Prostate gland (tissue), 2 donors: ENCODE measurements around the gene OR10Z1. TPM values are rescaled to one million over a fixed set of nuclear protein-coding genes. Genes with fewer than 3 reads are reported as not detected.

Experiments
- DNase-seq: peaks from one replicate; pipeline ENCODE4 v3.0.0-alpha.2; 2019; ENCODE audit warnings: low spot score
- H3K27ac ChIP-seq, 2 donors: fragments of 200-600 bp; sonication (generic); 2 replicates each; pipeline ENCODE4 v1.5.1; 2017 to 2019
- H3K27me3 ChIP-seq: fragments of 200-600 bp; sonication (generic); replicated peaks from 2 replicates; pipeline ENCODE4 v1.5.1; 2019; ENCODE audit not compliant: insufficient read depth
- H3K36me3 ChIP-seq, 2 donors: fragments of 200-600 bp; sonication (generic); 1 replicate in 1 of 2; 2 replicates in 1 of 2; pipeline versions ENCODE4 v1.5.1 to v1.8.1; 2017 to 2019
- H3K4me1 ChIP-seq: fragments of 200-600 bp; sonication (generic); replicated peaks from 2 replicates; pipeline ENCODE4 v1.5.1; 2019
- H3K4me3 ChIP-seq, 2 donors: fragments of 200-600 bp; sonication (generic); 2 replicates each; pipeline ENCODE4 v1.5.1; 2017 to 2019
- H3K9me3 ChIP-seq: fragments of 200-600 bp; sonication (generic); 2 replicates; pipeline ENCODE4 v1.5.1; 2017
- CTCF ChIP-seq, 4 experiments: fragments of 200-600 bp in 2 of 4; fragments of 450-650 bp in 2 of 4; sonication (generic) in 2 of 4; IDR thresholded peaks; 1 replicate in 3 of 4; 2 replicates in 1 of 4; pipeline ENCODE4 v1.5.1; 2016 to 2019; ENCODE audit warnings: antibody characterized with exemption in 4 of 4, mild to moderate bottlenecking in 2 of 4, moderate library complexity in 2 of 4
- POLR2A ChIP-seq: fragments of 450-650 bp; IDR thresholded peaks from one replicate; pipeline ENCODE4 v1.6.1; 2016; ENCODE audit warnings: antibody characterized with exemption, mild to moderate bottlenecking
- POLR2AphosphoS5 ChIP-seq: sonication (generic); formaldehyde crosslinking; IDR thresholded peaks from one replicate; pipeline ENCODE4 v1.6.1; 2017; ENCODE audit warnings: antibody characterized with exemption
- WGBS: methylation state at CpG from one replicate; pipeline ENCODE4 v1.1.5; 2018; 5-methylcytosine and 5-hydroxymethylcytosine counted together
- intact Hi-C: fragments of 100-400 bp; cut with DNase I; formaldehyde crosslinking; loops from one replicate; pipeline ENCODE4 v1.14.2; 2022
- total RNA-seq, 2 donors: library from RNA; depleted of rRNA; stranded (reverse); fragments of >200 nt; gene quantifications; one replicate each; pipeline ENCODE4 v1.1.0, GENCODE V29; 2016

Gene OR10Z1
- not detected for total RNA-seq

GRCh38 chr1:158604968-158605367 lies at the start of gene OR10Z1:
OR10Z1 (plus strand) TSS chr1:158605268; CDS start chr1:158606439, 1,171 bp downstream.
- TF ChIP-seq POLR2AphosphoS5: no peak
- no peak for TF ChIP-seq POLR2A
- TF ChIP-seq CTCF (IDR thresholded peaks at IDR 0.05): no peak
- H3K27ac ChIP-seq: no peak within 1 kb of the TSS
- WGBS: 63% methylated on average over 1 of the region's 1 CpG
- H3K4me3 ChIP-seq: no peak within 1 kb of the TSS
- no peaks in the 10 kb centered on the region for H3K4me1 ChIP-seq
- H3K9me3 ChIP-seq: no peaks in the 10 kb centered on the region
- H3K36me3 ChIP-seq: no peaks in the 10 kb centered on the region
- DNase-seq: no peak
- H3K27me3 ChIP-seq: no peaks in the 10 kb centered on the region
- intact Hi-C loops: no loop called here

GRCh38 chr1:158559696-158560095 lies 45.4 kb upstream of the OR10Z1 start:
- no peaks in the 10 kb centered on the region for H3K36me3 ChIP-seq
- intact Hi-C loops: no loop called here
- DNase-seq: no peak
- no peaks in the 10 kb centered on the region for H3K4me1 ChIP-seq
- no peaks in the 10 kb centered on the region for H3K9me3 ChIP-seq
- TF ChIP-seq POLR2A (no peak), CTCF (IDR thresholded peaks at IDR 0.05) (no peak), POLR2AphosphoS5 (no peak)
- H3K27me3 ChIP-seq: no peaks in the 10 kb centered on the region
- WGBS: 87% methylated on average over 1 of the region's 1 CpG
- H3K4me3 ChIP-seq: no peak overlapping the region
- H3K27ac ChIP-seq: no peak overlapping the region

GRCh38 chr1:158563853-158564252 lies 41.2 kb upstream of the OR10Z1 start:
- no peaks in the 10 kb centered on the region for H3K36me3 ChIP-seq
- TF ChIP-seq CTCF (IDR thresholded peaks at IDR 0.05): no peak
- no peaks in the 10 kb centered on the region for H3K4me1 ChIP-seq
- H3K27ac ChIP-seq: no peak overlapping the region
- no peaks in the 10 kb centered on the region for H3K27me3 ChIP-seq
- no peak overlapping the region for H3K4me3 ChIP-seq
- 85% methylated on average over 2 of the region's 2 CpGs for WGBS
- DNase-seq: no peak
- no peaks in the 10 kb centered on the region for H3K9me3 ChIP-seq
- intact Hi-C loops: no loop called here

GRCh38 chr1:158564608-158565007 lies 40.5 kb upstream of the OR10Z1 start:
- DNase-seq: no peak
- Histone ChIP-seq H3K36me3 (no peaks in the 10 kb centered on the region), H3K9me3 (no peaks in the 10 kb centered on the region), H3K27me3 (no peaks in the 10 kb centered on the region), H3K4me1 (no peaks in the 10 kb centered on the region), H3K27ac (no peak overlapping the region), H3K4me3 (no peak overlapping the region)
- TF ChIP-seq POLR2A (no peak), CTCF (IDR thresholded peaks at IDR 0.05) (no peak), POLR2AphosphoS5 (no peak)
- WGBS: 67% methylated on average over 2 of the region's 2 CpGs
- intact Hi-C loops: no loop called here

- intact Hi-C loops: no loop called here
- no peaks in the 10 kb centered on the region for H3K9me3 ChIP-seq
- no peak for TF ChIP-seq POLR2A
- DNase-seq: no peak
- no peak within 1 kb of the TSS for H3K4me3 ChIP-seq
- H3K4me1 ChIP-seq: no peaks in the 10 kb centered on the region
- no peaks in the 10 kb centered on the region for H3K27me3 ChIP-seq
- 78% methylated on average over 3 of the region's 3 CpGs for WGBS
- no peaks in the 10 kb centered on the region for H3K36me3 ChIP-seq
- H3K27ac ChIP-seq: no peak within 1 kb of the TSS
These were observed 34.6 kb upstream of the OR10Z1 start, which contains the start of gene OR6P1 for GRCh38 chr1:158570480-158570879. OR6P1 (minus strand) TSS chr1:158570580; CDS start chr1:158563604, 6,976 bp downstream.
